NCI-H1436 (cell line): Measurements from ENCODE around the gene CELSR1.
"Not testable (repeated sequence)": the region's sequence is repeated elsewhere in the genome, so short reads cannot be mapped to it uniquely, and the experiment has no call there.

Experiments
- DNase-seq: peaks from one replicate; lab custom pipeline; 2025; lab: John Stamatoyannopoulos, UW

Gene CELSR1

DNA sequence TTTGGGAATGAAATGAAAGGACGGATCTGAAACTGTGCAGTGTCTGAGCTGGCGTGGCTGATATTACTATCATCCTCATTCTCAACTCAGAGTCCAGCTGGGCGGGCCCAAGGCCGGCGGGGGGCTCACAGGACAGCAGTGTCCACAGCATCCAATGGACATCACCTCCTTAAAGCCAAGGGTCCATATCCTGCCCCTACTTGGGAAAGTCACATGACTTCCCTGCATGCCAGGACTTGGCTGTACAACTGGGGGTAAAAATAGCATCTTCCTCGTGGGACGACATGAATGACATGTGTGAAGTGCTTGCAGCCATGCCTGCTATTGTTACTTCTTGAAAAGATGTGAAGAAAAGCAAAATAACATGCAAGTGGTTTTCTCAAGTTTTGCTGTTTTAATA lies 119.7 kb downstream of the CELSR1 start:
- DNase-seq, result no peak

- DNase-seq, result no peak
Measured at GRCh38 chr22:46416891-46417580, 120.4 kb downstream of the CELSR1 start.

- no peak for DNase-seq
Measured at GRCh38 chr22:46416520-46416871, 120.9 kb downstream of the CELSR1 start.

DNA sequence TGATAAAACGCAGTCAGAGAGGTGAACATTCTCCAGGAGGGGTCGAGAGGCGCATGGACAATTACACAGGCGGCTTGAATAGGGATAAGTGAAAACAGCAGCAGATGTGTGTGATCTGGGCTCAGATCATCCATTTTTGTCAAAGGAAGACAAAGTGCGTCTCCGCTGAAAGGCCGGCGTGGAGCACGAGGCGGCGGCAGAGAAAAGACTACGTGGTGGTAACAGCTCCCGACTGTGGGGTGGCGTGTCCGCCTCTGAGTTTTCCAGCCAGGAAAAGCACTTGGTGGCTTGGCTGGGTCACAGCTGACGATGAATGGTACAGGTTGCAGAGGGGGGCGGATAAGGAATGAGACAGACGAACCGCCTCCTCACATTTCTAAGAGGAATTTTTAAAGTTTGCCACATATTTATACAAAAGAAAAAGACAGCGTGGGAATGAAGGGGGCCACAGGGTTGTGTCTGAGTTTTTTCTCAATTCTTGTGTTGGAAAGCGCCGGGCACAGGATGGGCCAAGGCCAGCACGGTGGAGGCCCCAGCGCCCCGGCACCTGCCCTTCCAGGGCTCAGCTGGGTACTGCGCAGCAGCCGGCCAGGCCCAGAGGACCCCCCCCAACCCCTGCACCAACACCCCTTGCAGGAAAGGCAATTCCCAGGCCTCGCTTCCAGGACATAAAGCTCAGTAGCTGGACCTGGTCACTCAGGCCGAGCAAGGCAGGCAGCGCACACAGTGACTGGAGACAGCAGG lies 121.5 kb downstream of the CELSR1 start:
- DNase-seq, result no peak

GRCh38 chr22:46414704-46415103 lies 122.7 kb downstream of the CELSR1 start:
- DNase-seq, result no peak

DNA sequence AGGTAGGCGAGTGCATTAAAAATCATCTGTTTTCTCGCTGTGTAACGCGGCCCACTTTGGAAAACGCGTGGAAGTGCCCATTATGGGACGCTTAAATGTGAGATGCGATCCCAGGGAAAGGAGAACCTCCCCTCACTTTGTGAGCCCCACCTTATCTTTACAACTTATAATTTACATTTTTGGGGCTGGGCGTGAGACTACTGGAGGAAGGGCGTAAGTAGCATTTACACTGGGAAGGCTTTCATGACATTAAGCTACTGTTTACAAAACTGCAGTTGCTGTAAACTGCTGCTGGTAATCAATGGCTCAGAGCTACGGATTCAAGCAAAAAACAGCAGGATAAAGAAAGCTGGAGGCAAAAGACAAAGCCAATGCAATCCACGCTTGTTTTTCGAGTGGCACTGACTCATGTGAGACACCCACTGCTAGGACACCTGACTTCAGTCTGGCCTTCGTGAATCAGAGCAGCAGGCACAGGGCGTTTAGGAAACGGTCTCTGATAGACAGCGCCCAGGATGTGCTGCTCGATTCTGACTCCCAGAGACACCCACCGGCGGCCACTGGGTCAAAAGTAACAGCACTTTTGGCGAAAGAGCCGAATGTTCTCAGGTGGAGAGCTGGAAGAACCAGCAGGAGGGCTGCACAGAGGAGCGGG lies 123.6 kb downstream of the CELSR1 start:
- DNase-seq, result no peak

DNA sequence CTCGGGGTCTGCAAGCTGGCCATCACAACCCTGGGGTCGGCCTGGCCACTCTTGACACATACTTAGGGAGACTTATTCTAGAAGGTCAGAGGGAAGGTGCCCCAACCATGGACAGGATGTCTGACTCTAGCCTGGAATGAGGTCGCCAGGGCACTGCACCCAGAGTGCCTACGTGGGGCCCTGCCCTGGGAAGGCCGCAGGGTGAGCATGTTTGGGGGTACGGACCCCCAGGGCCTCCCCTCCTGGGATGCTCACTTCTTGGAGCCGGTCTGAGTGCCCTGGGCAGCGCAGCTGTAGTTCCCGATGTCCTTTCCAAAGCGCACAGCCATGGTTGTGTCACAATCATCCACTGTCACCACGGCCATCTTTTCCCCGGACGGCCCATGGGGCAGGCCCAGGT lies 126.1 kb downstream of the CELSR1 start:
- no peak for DNase-seq

GRCh38 chr22:46410291-46410808 lies 127.1 kb downstream of the CELSR1 start:
- no peak for DNase-seq

- no peak for DNase-seq
Measured at GRCh38 chr22:46409631-46410210, 127.7 kb downstream of the CELSR1 start.

DNA sequence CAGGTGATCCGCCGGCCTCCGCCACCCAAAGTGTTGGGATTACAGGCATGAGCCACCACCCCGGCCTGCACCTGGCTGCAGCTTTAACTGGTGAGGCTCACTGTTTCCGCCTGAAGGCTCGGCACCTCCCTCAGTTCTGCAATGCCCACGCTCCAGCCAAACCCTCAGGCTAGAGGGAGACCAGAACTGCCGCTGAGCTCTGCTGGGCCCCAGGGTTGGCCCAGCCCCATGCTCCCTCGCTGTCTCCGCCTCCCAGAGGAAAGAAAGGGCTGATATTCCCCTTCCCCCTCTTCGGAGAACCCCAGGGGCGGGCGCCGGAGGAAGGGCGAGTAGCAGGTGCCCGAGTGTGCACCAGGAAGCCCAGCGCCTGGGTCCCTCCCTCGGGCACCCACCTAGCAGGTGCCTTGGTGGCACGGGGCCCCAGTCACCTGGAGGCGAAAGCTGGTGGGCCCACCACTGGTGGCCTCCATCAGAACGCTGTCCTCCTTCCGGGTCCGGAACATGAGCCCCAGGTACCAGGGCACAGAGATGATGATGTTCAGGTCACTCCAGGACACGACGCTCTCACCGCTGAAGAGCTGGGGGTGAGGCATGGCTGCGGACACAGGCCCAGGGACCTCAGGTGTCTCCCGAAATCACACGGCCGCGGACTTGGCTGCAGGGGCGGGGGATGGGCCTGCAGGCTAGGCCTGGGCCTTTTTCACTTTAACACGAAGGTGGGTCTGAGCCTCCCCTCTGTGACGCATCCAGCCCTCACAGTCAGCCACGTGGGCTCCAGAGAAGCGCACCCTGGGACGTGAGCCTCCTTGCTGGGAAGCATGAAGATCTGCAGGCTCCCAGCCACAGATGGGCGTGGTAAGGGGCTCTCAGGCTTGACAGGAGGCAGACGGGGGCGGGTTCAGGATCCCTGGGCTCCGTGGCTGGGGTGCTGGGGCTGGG lies 128.6 kb downstream of the CELSR1 start:
- no peak for DNase-seq

GRCh38 chr22:46407748-46408147 lies 129.7 kb downstream of the CELSR1 start:
- no peak for DNase-seq

DNA sequence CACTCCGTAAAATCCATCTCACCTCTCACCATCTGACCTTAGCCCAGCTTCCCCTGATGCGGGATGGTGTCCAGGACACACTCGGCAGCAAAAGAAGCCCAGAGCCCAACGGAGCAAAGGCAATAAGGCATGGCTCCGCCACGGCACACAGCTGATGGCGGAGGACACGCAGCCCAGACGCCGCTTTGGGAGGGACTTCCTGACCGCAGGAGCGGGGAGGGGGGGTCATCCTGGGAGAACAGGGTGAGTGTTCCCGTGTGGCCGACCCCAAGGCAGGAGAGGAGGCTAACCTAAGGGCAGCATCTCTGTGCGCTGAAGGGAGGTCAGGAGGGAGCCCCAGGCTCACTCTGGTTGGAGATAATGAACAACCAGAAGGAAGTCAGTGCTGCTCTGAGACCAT lies 130.6 kb downstream of the CELSR1 start:
- no peak for DNase-seq

- DNase-seq, result no peak
Measured at GRCh38 chr22:46406349-46406748, 131.1 kb downstream of the CELSR1 start.

GRCh38 chr22:46405901-46406300 lies 131.5 kb downstream of the CELSR1 start:
- DNase-seq, result no peak

- not testable (repeated sequence) for DNase-seq
Measured at GRCh38 chr22:46403880-46404279, 133.5 kb downstream of the CELSR1 start.

DNA sequence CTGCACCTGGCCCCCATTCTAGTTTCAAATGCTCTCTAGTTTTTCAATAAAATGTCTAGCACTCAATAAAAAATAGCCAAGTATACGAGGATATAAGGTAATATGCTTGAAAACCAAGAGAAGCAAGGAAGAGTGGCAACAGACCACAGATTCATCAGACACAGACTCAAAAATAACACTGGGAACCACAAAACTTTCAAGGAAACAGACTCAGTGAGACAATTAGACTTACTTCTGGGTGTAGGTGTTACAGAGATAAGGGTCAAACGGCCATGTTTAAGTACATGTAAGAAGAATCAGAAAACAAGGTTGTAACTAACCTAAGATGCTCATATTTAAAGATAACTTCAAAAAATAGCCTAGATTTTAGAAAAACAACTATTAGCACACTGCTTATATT lies 134.9 kb downstream of the CELSR1 start:
- DNase-seq, result no peak

DNA sequence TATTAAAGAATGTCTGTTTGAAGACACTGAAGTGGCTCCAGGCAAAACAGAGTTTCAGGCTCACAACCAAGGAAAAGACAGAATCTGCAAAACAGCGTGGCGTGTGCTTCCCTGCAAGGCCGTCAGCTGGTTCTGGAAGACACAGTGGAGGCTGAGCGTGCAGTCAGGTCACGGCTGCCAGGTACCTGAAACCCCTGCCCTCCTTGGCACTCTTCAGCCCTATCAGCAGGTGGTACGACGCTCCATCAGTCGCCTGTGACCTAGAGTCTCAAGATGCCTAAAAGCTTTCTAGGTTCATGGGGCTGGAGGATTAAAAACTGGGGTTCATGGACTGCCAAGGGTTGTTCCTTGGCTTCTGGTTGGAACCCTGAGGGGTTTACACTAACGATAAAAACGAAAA lies 136.1 kb downstream of the CELSR1 start:
- DNase-seq, result no peak

DNA sequence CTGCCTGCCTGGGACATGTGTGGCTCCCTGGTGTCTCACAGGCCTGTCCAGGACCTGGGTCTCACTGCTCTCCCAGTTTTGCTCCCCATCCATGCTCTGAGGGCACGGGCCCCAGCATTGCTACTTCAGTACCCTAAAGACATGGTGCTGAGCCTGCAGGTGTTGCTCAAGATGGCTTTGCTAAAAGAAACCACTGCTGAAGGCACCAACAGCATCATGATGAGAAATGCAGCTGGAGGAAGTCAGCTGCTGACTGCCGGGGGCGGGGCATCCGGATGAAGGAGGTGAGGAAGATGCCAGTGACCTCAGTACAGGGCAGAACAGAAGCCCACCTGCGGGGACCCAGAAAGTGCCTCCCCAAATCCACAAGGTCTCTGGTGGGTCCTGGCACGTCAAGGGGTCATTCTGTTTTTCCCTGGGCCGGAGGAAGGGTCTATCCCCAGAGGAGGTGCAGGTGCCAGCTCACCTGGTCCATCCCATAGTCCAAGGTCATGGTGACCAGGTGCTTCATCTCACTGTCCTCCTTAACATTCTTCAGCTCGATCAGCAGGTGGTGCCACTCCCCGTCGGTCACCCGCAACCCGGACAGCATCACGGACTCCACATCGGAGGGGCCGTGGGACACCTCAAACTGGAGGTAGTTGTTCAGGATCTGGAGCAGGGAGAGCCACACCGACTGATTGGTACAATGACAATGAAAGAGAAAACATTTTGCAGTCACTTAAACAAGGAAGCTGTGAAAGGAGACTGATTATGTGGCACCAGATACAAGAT lies 138.0 kb downstream of the CELSR1 start:
- DNase-seq, result no peak

DNA sequence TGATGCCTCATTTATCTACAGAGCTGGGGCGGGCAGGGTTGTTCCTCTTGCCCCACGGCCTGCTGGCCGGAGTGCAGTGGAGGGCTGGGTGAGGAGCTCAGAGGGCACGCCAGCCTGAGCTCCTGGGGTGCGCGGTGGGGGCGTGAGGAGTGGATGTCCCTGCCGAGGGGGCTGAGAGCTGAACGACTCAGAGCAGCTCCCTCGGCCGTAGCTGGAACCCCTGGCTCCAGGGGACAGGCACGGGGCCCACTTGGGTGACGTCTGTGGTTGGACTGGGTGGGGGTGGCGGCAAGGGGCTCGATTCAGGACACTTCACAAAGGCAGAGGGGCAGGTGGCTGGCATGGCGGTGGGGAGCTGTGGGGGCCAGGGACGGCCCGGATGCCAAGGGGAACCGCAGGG lies 139.5 kb downstream of the CELSR1 start:
- DNase-seq, result no peak

DNA sequence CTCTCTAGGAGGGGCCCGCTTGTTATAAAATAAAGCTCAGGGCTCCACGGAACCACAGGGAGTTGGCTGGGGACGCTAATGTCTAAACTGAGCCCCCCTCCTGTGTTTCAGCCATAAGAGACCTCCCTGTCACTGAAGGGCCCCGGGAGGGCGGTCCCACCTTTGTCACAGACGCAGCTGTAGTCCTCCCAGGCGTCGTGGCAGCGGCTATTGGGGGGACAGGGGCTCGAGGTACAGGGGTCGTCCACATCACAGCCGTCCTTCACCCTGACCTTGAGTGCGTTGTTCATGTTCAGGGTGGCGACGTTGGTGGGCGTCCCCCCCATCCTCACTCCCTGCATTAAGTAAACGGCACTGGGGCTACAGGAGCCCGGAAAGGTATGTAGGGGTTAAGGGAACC lies 139.9 kb downstream of the CELSR1 start:
- DNase-seq, result no peak

DNA sequence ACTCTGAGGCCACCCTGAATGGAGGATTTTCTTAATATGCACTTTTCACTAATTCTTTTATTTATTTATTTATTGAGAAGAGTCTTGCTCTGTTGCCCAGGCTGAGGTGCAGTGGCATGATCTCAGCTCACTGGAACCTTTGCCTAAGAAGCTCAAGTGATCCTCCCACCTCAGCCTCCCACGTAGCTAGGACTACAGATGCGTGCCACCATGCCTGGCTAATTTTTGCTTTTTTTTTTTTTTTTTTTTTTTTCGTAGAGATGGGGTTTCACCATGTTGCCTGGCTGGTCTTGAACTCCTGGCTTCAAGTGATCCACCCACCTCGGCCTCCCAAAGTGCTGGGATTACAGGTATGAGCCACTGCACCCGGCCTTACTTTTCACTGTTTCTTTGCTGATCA lies 140.4 kb downstream of the CELSR1 start:
- DNase-seq, result not testable (repeated sequence)
